ENCODE data around the gene RXFP1.

The RXFP1 gene

GRCh38 chr4:158544141-158544540 lies 22.5 kb downstream of the RXFP1 start:
- no peak for DNase-seq

- no peak for DNase-seq
These were observed 31.7 kb downstream of the RXFP1 start for GRCh38 chr4:158553364-158553763.

GRCh38 chr4:158560284-158560683 lies 38.6 kb downstream of the RXFP1 start:
- DNase-seq = no peak

GRCh38 chr4:158566860-158567259 lies 45.2 kb downstream of the RXFP1 start:
- DNase-seq = no peak

GRCh38 chr4:158571736-158572135 lies 50.1 kb downstream of the RXFP1 start:
- DNase-seq = no peak

- DNase-seq = no peak
These were observed 50.9 kb downstream of the RXFP1 start for GRCh38 chr4:158572608-158573007.

- DNase-seq = no peak
These were observed 56.8 kb downstream of the RXFP1 start for GRCh38 chr4:158578476-158578875.

GRCh38 chr4:158580064-158580463 lies 58.4 kb downstream of the RXFP1 start:
- DNase-seq = no peak

- DNase-seq = no peak
These were observed 59.5 kb downstream of the RXFP1 start for GRCh38 chr4:158581161-158581560.

- DNase-seq = no peak
These were observed 65.2 kb downstream of the RXFP1 start for GRCh38 chr4:158586881-158587280.

GRCh38 chr4:158588285-158588684 lies 66.6 kb downstream of the RXFP1 start:
- no peak for DNase-seq

- DNase-seq = peak; percentile 36
These were observed 67.1 kb downstream of the RXFP1 start for GRCh38 chr4:158588777-158589176.

GRCh38 chr4:158590306-158590705 lies 68.6 kb downstream of the RXFP1 start:
- DNase-seq = no peak

- DNase-seq = no peak
These were observed 69.1 kb downstream of the RXFP1 start for GRCh38 chr4:158590824-158591223.

GRCh38 chr4:158597879-158598596 lies 76.4 kb downstream of the RXFP1 start:
- DNase-seq = no peak

- DNase-seq = no peak
These were observed 77.5 kb downstream of the RXFP1 start for GRCh38 chr4:158599150-158599549.

GRCh38 chr4:158599765-158600498 lies 78.2 kb downstream of the RXFP1 start:
- DNase-seq = no peak

- no peak for DNase-seq
These were observed 82.7 kb downstream of the RXFP1 start for GRCh38 chr4:158604369-158604768.

GRCh38 chr4:158605393-158605792 lies 83.7 kb downstream of the RXFP1 start:
- no peak for DNase-seq

GRCh38 chr4:158606969-158607368 lies 85.3 kb downstream of the RXFP1 start:
- no peak for DNase-seq

- no peak for DNase-seq
These were observed 87.4 kb downstream of the RXFP1 start for GRCh38 chr4:158609116-158609515.

GRCh38 chr4:158610790-158611189 lies 89.1 kb downstream of the RXFP1 start:
- no peak for DNase-seq

- DNase-seq = no peak
These were observed 91.4 kb downstream of the RXFP1 start for GRCh38 chr4:158613046-158613445.

GRCh38 chr4:158617956-158618355 lies 96.3 kb downstream of the RXFP1 start:
- no peak for DNase-seq

- DNase-seq = no peak
These were observed 100.0 kb downstream of the RXFP1 start for GRCh38 chr4:158621729-158622128.

All from NCI-H748 treated with DMSO at 0.1 percent for 48 hours (cell line).